ENCODE data around the gene ST8SIA6. TPM values are rescaled to one million over a fixed set of nuclear protein-coding genes. Genes with fewer than 3 reads are reported as not detected.

Gene ST8SIA6
- polyA plus RNA-seq, 2 of the 4 experiments (the other 2 are of a cell fraction), result 0.16 to 0.25 TPM

- peak; percentile 66; a peak in 4 of 6 replicates for ATAC-seq
- H3K4me1 ChIP-seq, result no peaks in the 10 kb centered on the region
- no peak for FAIRE-seq
- TF ChIP-seq CHD2 (IDR thresholded peaks at IDR 0.05; ENCODE audit: low read length, partially characterized antibody) (no peak), PHF8 (IDR thresholded peaks at IDR 0.05; ENCODE audit: borderline replicate concordance, low read depth) (no peak), CTCF (IDR thresholded peaks at IDR 0.05) (peak; percentile 25; the same call in 2 of the 3 replicates), RAD21 (conservative IDR thresholded peaks at IDR 0.05 in 1 of 2, IDR thresholded peaks at IDR 0.05 in 1 of 2) (peak; percentile 38 to 55; a peak in 3 of 5 replicates)
- no peaks in the 10 kb centered on the region for H3K9me3 ChIP-seq
- POLR2A ChIA-PET, result no interaction called here
- no peak overlapping the region for H3K4me3 ChIP-seq
- 6% methylated on average over 6 of the region's 6 CpGs for WGBS (ENCODE audit: missing lambda C conversion rate)
- DNase-seq (ENCODE audit: low read depth in 1 of 2, low spot score in 1 of 2), result peak in 1 of 2 experiments; percentile 13
- H3K4me2 ChIP-seq, result no peak overlapping the region
- H3K27ac ChIP-seq, result no peak overlapping the region
- CTCF ChIA-PET, result interaction anchor here (0.8 to 2.0 kb wide), 14 partner anchors 23 to 904 kb away, joined by 3 to 6 read pairs (median 3); partner anchors contain the start of gene ST8SIA6
Observed at GRCh38 chr10:17290226-17290625, 164.2 kb downstream of the ST8SIA6 start.

DNA sequence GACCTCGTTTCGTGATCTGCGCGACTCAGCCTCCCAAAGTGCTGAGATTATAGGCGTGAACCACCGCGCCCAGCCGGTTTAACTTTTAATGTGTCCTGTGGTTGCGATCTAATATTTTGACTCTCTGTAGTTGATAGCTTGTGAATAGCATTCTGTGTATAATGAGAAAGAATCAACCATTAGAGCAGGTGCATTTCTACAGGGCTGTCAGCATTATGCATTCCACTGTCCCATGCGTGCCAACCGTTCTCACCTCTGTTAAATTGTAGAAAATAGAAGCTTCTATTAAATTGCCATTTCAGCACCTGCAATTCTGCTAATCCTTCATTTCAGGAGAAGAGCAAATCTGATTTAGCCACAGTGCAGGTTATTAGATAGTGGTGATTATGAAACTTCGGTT, 164.6 kb downstream of the ST8SIA6 start:
- Histone ChIP-seq H3K4me3 (no peak overlapping the region), H3K9me3 (no peaks in the 10 kb centered on the region), H3K4me2 (no peak overlapping the region), H3K27ac (no peak overlapping the region), H3K4me1 (no peaks in the 10 kb centered on the region)
- 70% methylated on average over 12 of the region's 12 CpGs for WGBS (ENCODE audit: missing lambda C conversion rate)
- ATAC-seq, result no peak
- DNase-seq (ENCODE audit: low read depth in 1 of 2, low spot score in 1 of 2), result no peak
- no peak for TF ChIP-seq KDM5A (IDR thresholded peaks at IDR 0.05)
- no peak for TF ChIP-seq PHF8 (IDR thresholded peaks at IDR 0.05; ENCODE audit: borderline replicate concordance, low read depth)
- TF ChIP-seq CBX2 (IDR thresholded peaks at IDR 0.05; ENCODE audit: borderline replicate concordance, low read depth), result no peak
- TF ChIP-seq FOSL2 (IDR thresholded peaks at IDR 0.05), result no peak
- TF ChIP-seq FOSL2 (CRISPR knock-in tag; IDR thresholded peaks at IDR 0.05), result no peak
- no peak for TF ChIP-seq RARB (CRISPR knock-in tag; IDR thresholded peaks at IDR 0.05)
- no peak for TF ChIP-seq FOSB (CRISPR knock-in tag; IDR thresholded peaks at IDR 0.05)
- TF ChIP-seq BHLHE40 (IDR thresholded peaks at IDR 0.05; ENCODE audit: low read depth, low read length), result no peak
- TF ChIP-seq CEBPB (IDR thresholded peaks at IDR 0.05), result no peak
- TF ChIP-seq, protein P1, sequence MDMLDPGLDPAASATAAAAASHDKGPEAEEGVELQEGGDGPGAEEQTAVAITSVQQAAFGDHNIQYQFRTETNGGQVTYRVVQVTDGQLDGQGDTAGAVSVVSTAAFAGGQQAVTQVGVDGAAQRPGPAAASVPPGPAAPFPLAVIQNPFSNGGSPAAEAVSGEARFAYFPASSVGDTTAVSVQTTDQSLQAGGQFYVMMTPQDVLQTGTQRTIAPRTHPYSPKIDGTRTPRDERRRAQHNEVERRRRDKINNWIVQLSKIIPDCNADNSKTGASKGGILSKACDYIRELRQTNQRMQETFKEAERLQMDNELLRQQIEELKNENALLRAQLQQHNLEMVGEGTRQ (IDR thresholded peaks at IDR 0.05), result no peak
- no peak for TF ChIP-seq RCOR1 (IDR thresholded peaks at IDR 0.05; ENCODE audit: low read depth, low read length)
- TF ChIP-seq, protein P2, sequence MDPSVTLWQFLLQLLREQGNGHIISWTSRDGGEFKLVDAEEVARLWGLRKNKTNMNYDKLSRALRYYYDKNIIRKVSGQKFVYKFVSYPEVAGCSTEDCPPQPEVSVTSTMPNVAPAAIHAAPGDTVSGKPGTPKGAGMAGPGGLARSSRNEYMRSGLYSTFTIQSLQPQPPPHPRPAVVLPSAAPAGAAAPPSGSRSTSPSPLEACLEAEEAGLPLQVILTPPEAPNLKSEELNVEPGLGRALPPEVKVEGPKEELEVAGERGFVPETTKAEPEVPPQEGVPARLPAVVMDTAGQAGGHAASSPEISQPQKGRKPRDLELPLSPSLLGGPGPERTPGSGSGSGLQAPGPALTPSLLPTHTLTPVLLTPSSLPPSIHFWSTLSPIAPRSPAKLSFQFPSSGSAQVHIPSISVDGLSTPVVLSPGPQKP (IDR thresholded peaks at IDR 0.05; ENCODE audit: low read depth, low read length), result no peak
- TF ChIP-seq ZC3H11A (IDR thresholded peaks at IDR 0.05), result no peak
- no peak for TF ChIP-seq CHD2 (IDR thresholded peaks at IDR 0.05; ENCODE audit: low read length, partially characterized antibody)
- CTCF ChIA-PET, result interaction anchor here (0.8 to 2.0 kb wide), 14 partner anchors 22 to 905 kb away, joined by 3 to 6 read pairs (median 3); partner anchors contain the start of gene ST8SIA6
- POLR2A ChIA-PET, result no interaction called here
- no peak for FAIRE-seq

DNA sequence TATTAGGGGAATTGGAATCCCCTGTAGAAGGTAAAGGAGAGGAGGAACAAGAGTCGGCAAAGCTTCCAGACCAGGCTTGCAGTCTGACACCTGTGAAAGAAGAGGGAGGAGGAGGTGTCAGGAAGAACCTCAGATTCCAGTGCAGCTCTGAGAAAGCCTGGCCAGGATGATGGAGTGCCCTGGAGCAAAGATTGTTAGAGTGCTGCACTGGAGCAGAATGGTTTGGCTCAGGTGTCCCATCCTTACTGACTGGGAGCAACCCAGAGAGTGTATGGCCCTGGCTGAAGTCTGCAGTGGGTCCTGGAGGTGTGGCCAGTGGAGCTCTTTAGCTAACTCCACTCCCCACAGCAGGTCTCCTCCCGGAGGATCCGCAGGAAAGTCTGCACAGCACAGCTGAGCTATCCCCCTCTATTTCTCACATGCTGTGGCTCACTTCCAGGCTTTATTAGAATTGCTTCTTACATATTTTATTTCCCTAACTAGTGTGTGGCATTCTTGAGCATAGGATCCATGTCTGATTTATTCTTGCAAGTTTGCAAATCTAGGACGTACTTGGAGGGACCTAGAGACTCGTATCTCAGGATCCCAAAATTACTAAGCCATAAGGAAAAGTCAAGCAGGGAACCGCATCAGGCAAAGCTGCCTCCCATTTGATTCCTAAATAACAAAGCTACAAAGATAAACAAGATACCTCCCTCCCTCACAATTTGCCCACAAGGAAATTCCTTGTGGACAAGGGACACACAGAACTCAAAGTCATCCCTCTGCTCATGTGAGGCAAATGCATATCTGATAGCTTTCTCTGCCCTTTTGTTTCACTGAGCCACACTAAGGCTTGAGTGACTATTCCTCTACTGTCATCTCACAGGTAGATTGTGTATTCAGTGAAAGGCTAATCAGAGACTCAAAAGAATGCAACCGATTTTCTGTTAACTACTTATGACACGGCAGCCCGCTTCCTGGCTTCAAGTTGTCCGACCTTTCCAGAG, 167.5 kb downstream of the ST8SIA6 start:
- Histone ChIP-seq H3K4me3 (no peak overlapping the region), H3K4me1 (no peaks in the 10 kb centered on the region), H3K4me2 (no peak overlapping the region), H3K27ac (no peak overlapping the region), H3K9me3 (peaks cover 13% of the 10 kb centered on the region)
- WGBS (ENCODE audit: missing lambda C conversion rate), result 26% methylated on average over 10 of the region's 10 CpGs
- ATAC-seq (peak; percentile 30 to 48; a peak in 2 of 6 replicates), FAIRE-seq (no peak), DNase-seq (ENCODE audit: low read depth in 1 of 2, low spot score in 1 of 2) (no peak)
- POLR2A ChIA-PET, result no interaction called here
- CTCF ChIA-PET, result interaction anchor here (1.2 to 2.0 kb wide), 2 partner anchors 9 to 30 kb away, joined by 4 to 8 read pairs; no protein-coding TSS in a partner anchor
- TF ChIP-seq, protein P2 (IDR thresholded peaks at IDR 0.05; ENCODE audit: low read depth, low read length), result no peak
- TF ChIP-seq EHF (CRISPR knock-in tag; IDR thresholded peaks at IDR 0.05) (no peak), NFE2L2 (conservative IDR thresholded peaks at IDR 0.05; ENCODE audit: low read length) (no peak), JUN (IDR thresholded peaks at IDR 0.05) (no peak), CHD4 (IDR thresholded peaks at IDR 0.05; ENCODE audit: borderline replicate concordance) (no peak), CEBPB (IDR thresholded peaks at IDR 0.05) (no peak), HOXA7 (CRISPR knock-in tag; IDR thresholded peaks at IDR 0.05) (no peak)
- TF ChIP-seq, protein P1 (IDR thresholded peaks at IDR 0.05), result no peak
